Right lobe of liver (tissue), 4 donors: ENCODE results near the gene MAML3.

Source experiments
- CTCF ChIP-seq, 4 donors: fragments of 200-600 bp in 3 of 4; fragments of 450-650 bp in 1 of 4; IDR thresholded peaks; one replicate each; pipeline versions ENCODE4 v1.5.1 to v1.8.0; 2016 to 2022; ENCODE audit warnings: antibody characterized with exemption in 4 of 4, mild to moderate bottlenecking in 2 of 4
- POLR2A ChIP-seq: fragments of 450-650 bp; IDR thresholded peaks from one replicate; pipeline ENCODE4 v1.6.1; 2017; ENCODE audit warnings: antibody characterized with exemption, mild to moderate bottlenecking
- donor health status: DM: no; HTN: no; CAD: no.
- donor health status: DM: no; HTN: no; CAD: no.
- donor health status: DM: no; HTN: yes; CAD: no.

- TF ChIP-seq CTCF (IDR thresholded peaks at IDR 0.05) (no peak), POLR2A (no peak)
These were observed 336.1 kb downstream of the MAML3 start for GRCh38 chr4:139817657-139818452.
